ENCODE results near the gene HECTD3.

The HECTD3 gene

DNA sequence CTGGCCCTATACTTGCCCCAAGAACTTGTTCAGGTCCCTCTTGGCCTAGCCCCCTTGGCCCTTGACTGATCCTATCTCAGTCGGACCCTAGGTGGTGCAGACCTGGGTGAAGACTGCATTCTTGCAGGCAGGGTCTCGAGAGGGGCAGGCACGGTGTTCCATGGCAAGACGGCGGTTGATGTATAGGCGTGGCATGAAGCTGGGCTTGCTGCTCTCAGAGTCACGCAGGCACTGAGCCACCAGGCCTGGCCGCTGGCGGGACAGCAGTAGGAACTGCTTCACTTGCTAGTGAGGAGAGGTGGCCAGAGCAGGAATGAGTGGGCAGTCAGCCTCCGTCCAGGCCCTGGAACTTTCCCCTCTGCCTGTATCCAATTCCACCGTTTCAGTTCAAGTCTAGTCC is 3.8 kb downstream of the HECTD3 start:
- peaks cover 11% of the 10 kb centered on the region for H3K4me1 ChIP-seq (ENCODE audit: low read depth, poor library complexity, severe bottlenecking)

DNA sequence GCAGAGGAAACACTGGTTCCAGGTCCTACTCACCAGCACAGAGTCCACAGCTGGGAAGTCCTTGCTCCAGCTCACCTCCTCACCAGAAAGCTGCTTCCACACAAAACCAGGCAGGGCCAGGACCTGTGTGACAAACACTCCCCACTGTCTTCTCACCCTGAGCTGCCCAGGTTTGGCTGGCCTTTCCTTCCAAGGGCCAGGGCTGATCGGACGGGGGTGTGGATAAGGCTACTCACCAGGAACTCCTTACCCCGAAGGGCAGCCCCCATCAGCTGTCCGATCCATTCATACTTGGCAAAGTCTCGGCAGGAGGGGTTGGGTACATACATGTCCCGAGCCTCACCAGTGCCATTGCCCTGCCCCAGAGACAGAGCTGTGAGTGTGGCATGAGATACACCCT is 5.4 kb downstream of the HECTD3 start:
- Histone ChIP-seq H3K36me3 (ENCODE audit: insufficient read depth) (no peaks in the 10 kb centered on the region), H3K79me2 (ENCODE audit: insufficient read depth, low read depth) (no peaks in the 10 kb centered on the region), H3K4me3 (IDR thresholded peaks at IDR 0.05; ENCODE audit: insufficient read depth, low read depth, low read length) (no peak overlapping the region), H4K20me1 (ENCODE audit: insufficient read depth) (no peaks in the 10 kb centered on the region), H3K4me2 (no peak overlapping the region), H3K27me3 (ENCODE audit: insufficient read depth, low read depth) (no peaks in the 10 kb centered on the region), H3K27ac (no peak overlapping the region), H3K9ac (no peak overlapping the region), H3K4me1 (ENCODE audit: low read depth, poor library complexity, severe bottlenecking) (peaks cover 6% of the 10 kb centered on the region), H2AFZ (ENCODE audit: low read depth) (no peak overlapping the region)
- no peak for TF ChIP-seq CTCF (conservative IDR thresholded peaks at IDR 0.05; ENCODE audit: low read depth, low read length)

More for the DNA sequence above, 3.8 kb downstream of the HECTD3 start:
- no peaks in the 10 kb centered on the region for H3K36me3 ChIP-seq (ENCODE audit: insufficient read depth)
- no peak overlapping the region for H3K9ac ChIP-seq
- no peaks in the 10 kb centered on the region for H3K27me3 ChIP-seq (ENCODE audit: insufficient read depth, low read depth)
- H3K79me2 ChIP-seq (ENCODE audit: insufficient read depth, low read depth), result no peaks in the 10 kb centered on the region
- H3K27ac ChIP-seq, result no peak overlapping the region
- no peak for TF ChIP-seq CTCF (conservative IDR thresholded peaks at IDR 0.05; ENCODE audit: low read depth, low read length)
- no peak overlapping the region for H2AFZ ChIP-seq (ENCODE audit: low read depth)
- no peaks in the 10 kb centered on the region for H4K20me1 ChIP-seq (ENCODE audit: insufficient read depth)
- H3K4me2 ChIP-seq, result no peak overlapping the region
- no peak overlapping the region for H3K4me3 ChIP-seq (IDR thresholded peaks at IDR 0.05; ENCODE audit: insufficient read depth, low read depth, low read length)

GRCh38 chr1:45004281-45004920 is 6.7 kb downstream of the HECTD3 start:
- Histone ChIP-seq H3K36me3 (ENCODE audit: insufficient read depth) (no peaks in the 10 kb centered on the region), H3K4me1 (ENCODE audit: low read depth, poor library complexity, severe bottlenecking) (no peaks in the 10 kb centered on the region), H3K9ac (no peak overlapping the region), H3K79me2 (ENCODE audit: insufficient read depth, low read depth) (no peaks in the 10 kb centered on the region), H3K4me3 (IDR thresholded peaks at IDR 0.05; ENCODE audit: insufficient read depth, low read depth, low read length) (no peak overlapping the region), H4K20me1 (ENCODE audit: insufficient read depth) (no peaks in the 10 kb centered on the region), H2AFZ (ENCODE audit: low read depth) (no peak overlapping the region), H3K27me3 (ENCODE audit: insufficient read depth, low read depth) (no peaks in the 10 kb centered on the region), H3K27ac (no peak overlapping the region), H3K4me2 (no peak overlapping the region)
- no peak for TF ChIP-seq CTCF (conservative IDR thresholded peaks at IDR 0.05; ENCODE audit: low read depth, low read length)

GRCh38 chr1:45003741-45004140 is 7.4 kb downstream of the HECTD3 start:
- H3K4me1 ChIP-seq (ENCODE audit: low read depth, poor library complexity, severe bottlenecking), result no peaks in the 10 kb centered on the region
- H3K4me3 ChIP-seq (IDR thresholded peaks at IDR 0.05; ENCODE audit: insufficient read depth, low read depth, low read length), result no peak overlapping the region
- H3K36me3 ChIP-seq (ENCODE audit: insufficient read depth), result no peaks in the 10 kb centered on the region
- no peak overlapping the region for H3K27ac ChIP-seq
- TF ChIP-seq CTCF (conservative IDR thresholded peaks at IDR 0.05; ENCODE audit: low read depth, low read length), result no peak
- no peaks in the 10 kb centered on the region for H4K20me1 ChIP-seq (ENCODE audit: insufficient read depth)
- no peaks in the 10 kb centered on the region for H3K79me2 ChIP-seq (ENCODE audit: insufficient read depth, low read depth)
- no peak overlapping the region for H3K9ac ChIP-seq
- no peak overlapping the region for H3K4me2 ChIP-seq
- H3K27me3 ChIP-seq (ENCODE audit: insufficient read depth, low read depth), result no peaks in the 10 kb centered on the region
- no peak overlapping the region for H2AFZ ChIP-seq (ENCODE audit: low read depth)

All from KMS-11 (cell line).